Limb (tissue), 2 donors: ENCODE results near the gene IQSEC1.
A peak's percentile ranks its signal among the peaks of the same experiment; 100 is the strongest.

Experiments used
- DNase-seq, 2 donors: peaks; one replicate each; pipeline ENCODE4 v3.0.0-alpha.2; 2016; ENCODE audit errors: extremely low spot score in 2 of 2

The IQSEC1 gene

DNA sequence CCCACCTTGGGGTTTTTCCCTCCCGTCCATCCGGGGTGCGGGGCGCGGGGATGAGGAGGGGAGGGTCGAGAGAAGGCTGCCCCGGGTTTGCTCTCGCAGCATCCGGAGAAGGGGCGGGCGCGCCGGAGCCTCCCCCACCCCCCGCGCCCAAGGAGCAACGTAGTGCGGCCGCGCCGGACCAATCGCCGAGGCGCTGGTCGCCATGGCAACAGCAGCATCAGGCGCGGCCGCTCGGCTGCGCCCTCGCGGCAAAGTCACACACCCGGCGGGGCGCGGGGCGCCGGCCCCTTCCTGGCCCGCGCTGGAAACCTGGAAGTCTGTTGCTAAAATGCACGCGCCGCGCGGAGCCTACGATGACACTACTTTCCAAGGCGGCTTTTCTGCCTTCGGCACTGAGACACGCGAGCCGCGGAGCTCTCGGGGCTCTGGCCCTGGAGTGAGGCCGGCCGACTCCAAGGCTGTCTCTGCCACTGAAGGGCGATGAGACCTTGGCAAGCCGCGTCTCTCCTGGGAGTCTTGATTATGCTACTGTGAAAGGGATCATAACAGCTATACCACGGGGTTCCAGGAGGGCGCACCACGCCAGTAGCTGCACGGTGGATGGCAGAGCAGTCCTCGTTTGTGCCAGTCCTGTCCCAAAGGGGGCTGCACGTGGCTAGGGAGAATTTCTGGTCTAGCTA lies at the start of gene IQSEC1:
TSS of gene IQSEC1 (minus strand) at position 104 of the 680 bp plus-strand sequence. CDS start 415 bp downstream, outside the sequence.
- peak in 1 of 2 donors; percentile 85 for DNase-seq

DNA sequence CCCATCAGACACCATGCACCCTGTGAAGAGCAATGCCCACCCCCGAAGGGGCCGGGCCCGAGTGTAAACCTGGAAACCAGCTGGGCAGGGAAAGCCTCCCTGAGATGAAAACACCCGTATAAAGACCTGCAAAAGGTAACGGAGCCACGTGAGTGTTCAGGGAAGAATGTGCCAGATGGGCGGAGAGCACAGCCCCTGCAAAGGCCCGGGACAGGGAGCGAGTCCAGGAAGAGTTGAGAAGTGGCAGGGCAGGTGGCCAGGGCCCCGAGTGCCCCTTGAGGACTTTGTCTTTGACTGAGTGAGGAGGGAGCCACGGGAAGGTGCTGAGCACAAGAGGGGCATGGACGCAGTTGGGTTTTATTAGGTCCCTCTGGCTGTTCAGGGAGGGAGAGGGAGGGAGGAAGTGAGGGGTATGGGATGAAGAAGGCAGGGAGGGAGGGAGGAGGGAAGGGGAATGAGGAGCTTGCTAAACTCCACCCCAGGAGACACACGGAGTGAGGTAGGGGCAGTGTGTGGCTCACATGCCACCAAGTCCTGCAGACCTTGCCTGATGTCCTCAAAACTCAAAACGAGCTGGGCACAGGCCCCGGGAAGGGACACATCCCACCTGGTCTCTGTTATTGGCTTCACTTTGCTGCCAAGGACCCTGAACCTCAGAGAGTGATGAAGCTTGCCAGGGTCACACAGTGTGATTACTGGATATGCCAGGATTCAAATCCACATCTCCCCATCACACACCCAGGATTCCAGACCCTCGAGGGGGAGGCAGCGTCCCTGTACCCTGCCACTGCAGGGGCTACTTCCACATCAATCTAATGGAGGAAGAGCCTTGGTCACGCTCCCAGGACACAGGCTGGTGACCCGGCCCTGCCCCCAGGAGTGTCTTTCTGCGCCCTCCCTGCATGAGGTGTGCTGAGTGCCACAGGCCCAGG lies 49.1 kb upstream of the IQSEC1 start:
- DNase-seq: no peak

DNA sequence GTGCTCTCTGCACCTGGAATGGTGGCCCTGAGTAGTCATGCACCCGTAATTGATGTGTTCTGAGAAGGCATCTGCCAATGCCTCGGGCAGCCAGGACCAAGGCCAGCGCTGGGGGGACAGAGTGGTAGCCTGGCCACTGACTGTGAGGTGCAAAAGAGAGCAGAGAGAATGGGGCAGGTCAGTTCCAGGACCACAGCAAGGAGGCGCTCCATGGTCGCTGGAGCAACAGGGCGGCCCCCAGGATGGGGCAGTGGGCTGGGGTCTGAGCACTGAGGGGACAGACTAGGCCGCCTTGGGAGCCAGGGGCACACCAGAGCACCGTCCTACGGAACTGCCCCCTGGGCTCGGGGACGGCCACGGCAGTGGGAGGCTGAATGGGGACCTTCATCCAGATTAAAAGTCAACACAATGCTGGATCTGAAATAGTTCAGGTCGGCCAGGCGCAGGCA lies 48.3 kb upstream of the IQSEC1 start:
- no peak for DNase-seq

DNA sequence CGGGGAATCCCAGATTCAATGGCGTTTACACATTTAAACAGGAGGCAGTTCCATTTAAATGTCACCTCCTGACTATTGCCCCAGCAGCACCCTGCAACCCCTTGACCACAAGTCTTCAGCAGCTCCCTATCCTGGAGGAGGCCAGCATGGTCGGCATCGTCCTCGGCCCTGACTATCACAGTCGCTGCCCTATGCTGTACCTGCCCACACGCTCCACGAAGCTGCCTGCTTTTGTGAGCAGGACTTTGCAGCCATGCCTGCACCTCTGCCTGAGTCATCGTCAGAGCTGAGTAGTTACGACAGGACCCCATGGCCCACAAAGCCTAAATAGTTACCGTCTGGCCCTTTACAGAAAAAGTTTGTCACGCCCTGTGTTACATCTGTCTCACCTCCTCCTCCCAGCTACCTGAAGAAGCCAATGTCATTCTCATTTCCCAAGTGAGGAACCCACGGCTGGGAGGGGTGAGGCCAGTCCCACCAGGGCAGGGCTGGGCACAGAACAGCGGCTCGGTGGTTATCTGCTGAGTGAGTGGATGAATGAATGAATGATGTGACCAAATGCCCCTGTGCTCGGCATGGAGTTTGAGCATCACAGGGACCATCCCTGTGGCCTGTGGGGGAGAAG lies 47.8 kb upstream of the IQSEC1 start:
- DNase-seq: no peak

DNA sequence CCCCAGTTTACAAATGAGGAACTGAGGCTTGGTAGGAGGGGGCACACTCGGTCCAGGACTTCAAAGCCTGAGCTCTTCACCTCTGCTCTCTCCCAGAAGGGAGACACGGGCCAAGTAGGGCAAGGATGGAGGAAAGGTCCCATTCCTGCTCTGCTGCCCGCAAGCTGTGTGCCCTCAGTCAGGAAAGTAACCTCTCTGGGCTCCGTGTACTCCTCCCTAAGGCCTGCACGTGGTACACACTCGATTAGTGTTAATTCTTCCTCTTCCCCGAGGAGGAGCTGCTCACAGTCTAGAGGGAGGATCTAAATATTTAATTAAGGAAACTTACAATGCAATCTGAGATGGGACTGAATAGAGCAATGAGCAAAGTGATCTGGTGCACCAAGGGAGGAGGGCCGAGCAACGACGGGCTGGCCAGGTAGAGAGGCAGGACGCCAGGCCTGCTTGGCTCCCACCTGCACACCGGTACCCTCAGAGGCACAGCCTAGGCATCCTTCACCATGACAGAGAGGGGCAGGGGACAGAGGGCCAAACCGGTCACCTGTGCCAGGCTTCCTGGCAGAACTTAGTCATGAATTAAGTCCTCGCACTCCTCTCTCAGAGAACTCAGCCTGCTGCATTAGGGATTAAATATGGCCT lies 47.2 kb upstream of the IQSEC1 start:
- no peak for DNase-seq

DNA sequence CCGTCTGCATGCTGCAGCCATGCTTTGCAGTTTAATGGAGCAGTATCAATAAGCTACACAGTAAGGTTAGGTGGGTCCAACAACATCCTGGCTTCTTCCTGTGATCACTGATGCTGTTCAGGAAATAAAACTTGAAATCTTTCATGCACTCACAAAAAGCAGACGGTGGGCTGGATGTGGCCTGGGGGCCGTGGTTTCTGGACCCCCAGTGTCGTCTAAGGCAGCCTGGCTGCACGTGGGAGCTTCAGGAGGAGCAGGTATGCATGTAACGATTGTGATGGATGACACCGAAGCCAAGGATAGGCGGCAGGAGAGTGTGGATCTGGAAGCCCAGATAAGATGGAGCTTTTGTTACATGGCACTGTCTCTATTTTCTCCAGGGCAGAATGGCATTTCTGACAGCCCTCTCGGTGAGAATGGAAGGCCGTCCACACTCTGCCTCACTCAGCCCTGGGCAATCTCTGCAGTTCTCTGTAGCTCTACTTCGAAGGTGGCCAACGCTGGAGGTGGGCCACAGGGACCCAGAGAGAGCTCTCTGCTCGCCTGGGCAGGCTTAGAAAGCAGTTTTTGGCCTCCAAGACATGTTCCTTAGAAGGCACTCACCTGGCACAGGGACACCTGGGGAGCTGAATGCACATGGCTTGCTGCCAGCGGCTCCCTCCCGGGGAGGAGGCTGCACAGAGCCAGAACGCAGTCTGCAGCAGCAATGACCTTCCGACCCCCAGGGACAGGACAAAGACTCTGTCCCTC lies 46.4 kb upstream of the IQSEC1 start:
- no peak for DNase-seq

DNA sequence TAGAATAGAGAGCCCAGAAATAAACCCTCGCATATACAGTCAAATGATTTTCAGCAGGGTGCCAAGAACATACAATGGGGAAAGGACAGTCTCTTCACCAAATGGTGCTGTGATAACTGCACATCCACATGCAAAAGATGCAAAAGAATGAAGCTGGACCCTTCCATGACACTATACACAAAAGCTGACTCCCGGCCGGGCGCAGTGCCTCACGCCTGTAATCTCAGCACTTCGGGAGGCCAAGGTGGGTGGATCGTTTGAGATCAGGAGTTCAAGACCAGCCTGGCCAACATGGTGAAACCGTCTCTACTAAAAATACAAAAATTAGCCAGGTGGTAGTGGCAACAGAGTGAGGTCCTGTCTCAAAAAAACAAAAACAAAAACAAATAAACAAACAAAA lies 43.2 kb upstream of the IQSEC1 start:
- no peak for DNase-seq

DNA sequence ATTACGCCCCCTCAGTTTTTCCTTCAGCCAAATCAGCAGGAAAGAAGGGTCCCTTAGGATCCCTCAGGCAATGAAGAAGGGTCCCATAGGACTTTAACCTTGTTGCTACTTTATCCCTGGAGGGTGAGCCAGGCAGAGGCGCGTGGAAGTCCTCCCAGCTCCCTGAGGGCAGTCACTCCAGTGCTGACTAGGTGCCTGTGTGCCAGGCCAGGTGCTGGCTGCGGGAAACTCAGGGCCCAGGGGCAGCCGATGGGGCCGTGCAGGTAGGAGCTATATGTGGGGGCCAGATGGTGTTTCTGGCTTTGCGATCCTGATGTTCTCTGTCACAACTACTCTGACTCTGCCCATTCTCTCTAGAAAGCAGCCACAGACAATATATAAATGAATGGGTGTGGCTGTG lies 42.8 kb upstream of the IQSEC1 start:
- no peak for DNase-seq

DNA sequence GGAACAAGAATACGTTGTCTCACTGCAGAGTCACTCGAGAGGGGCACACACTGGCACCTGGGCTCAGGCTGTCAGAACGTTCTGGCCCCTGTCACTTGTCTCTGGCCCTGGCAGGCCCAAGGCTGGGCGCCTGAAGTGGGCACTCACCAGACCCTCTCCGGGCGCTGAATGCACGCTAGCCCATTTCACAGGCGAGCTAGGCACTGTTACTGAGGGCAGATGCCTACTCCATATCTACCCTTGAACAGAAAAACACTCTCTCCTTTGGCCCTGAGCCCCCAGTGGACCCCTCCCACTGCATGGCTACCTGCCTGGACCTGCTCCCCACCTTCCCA lies 42.3 kb upstream of the IQSEC1 start:
- no peak for DNase-seq

DNA sequence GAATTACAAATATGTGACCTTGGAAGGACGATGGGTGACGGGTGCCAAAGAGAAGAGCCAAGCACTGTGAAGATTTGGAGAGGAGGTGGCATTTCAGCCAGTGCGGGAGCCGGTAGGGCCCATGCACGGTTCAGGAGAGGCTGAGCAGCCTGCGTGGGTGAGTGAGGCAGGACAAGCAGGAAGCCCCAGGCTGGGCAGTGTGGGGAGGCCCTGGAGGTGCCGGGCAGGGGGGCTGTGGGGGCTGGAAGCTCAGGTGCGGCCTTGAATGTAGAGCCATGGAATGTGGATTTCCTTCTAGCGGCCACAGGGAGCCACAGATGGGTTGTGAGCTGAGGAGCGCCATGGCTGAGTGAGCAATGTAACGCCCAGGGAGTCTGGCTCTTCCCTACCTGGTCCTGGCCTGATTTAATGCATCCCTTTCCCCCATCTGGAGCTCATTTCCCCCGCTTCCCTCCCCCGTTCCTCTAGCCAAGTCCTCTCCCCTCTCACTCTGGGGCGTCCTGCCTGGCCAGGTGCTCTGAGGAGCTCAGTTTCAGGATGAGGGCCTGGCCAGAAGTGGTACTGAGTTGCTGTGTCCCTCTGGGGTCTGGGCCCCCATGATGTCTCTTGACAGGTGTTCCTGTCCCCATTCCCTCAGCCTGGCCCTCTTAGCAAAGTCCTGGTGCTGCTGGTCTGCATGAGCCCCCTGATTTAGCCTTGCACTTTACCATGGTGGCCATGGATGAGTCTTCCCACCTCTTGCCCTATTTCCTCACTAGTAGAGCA lies 41.8 kb upstream of the IQSEC1 start:
- DNase-seq: peak in 1 of 2 donors; percentile 24

DNA sequence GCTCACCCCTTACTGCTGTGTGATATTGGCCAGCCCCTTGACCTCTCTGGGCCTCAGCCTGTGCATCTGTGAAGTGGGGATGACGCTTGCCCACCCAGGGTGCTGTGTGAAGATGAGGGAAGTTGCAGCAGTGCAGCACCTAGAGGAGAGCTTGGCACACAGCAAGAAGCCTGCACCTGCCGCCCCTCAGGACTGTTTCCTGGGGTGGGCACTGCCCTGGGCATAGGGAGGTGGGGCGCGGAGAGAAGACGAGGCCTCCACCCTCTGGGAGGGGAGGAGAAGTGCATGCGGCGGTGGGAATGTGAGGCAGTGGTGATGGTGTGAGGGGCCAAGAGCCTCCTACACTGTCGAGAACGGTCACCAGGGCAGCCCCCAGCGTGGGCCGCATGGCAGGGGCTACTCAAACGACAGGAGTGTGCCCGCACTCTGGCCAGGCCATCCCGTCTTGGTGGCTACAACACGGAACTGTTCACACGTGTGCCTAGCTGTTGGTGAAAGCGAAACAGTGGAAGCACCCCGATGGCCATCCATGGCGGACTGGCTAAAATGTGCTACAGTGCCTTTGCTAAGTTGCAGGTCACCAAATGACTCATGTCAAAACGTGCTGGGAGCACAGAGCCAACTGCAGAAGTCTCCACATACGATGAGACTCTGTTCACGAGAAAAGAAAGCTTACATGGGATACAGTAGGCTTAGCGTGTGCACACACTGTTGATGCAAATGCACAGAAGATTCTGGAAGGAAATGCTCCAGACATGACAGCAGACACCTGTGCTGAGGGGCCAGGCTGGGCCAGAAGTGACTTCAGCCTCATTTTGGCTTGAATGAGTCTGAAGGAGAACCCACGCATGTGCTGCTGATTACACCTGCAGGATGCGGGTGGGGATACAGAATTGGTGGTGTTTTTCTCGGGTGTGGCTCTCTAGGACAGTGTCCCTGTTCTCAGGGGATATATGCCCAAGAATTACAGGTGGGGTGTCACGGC lies 40.4 kb upstream of the IQSEC1 start:
- peak in 1 of 2 donors; percentile 18 for DNase-seq

DNA sequence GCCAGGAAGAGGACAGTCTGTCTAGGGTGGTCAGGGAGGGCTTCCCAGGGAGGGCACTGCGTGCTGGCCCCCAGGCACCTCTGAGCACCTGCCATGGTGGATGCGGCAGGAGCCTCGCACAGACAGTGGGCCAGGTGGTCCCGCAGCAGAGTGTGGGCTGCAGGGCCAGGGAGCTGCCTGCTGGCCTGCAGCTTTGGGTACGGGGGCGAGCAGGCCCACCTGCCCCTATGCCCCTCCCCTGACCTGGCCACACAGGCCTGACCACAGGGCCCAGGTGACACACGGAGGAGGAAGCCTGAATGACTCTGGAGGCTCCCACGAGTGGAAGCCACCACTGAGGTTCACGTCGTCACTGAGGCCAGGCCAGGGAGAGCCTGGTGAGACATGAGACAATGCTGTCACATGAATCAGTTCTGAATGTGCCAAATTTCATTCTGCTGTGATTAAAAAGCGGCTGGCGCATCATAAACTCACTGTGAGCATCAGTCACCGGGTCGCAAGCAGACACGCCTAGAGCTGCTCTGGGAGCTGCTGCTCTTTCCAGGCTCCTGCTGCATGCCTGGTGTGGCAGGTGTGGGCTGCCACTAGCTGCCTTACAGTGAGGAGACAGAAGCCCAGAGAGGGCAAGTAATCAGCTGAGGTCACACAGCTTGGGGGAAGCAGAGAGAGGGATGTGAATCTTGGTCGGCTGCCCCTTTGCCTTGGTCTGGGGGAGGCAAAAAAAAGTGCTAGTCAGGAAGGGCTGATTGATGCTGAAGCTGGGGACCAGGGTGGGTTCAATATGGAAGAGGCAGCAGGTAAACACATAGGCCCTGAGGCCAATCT lies 39.5 kb upstream of the IQSEC1 start:
- peak in 1 of 2 donors; percentile 23 for DNase-seq

DNA sequence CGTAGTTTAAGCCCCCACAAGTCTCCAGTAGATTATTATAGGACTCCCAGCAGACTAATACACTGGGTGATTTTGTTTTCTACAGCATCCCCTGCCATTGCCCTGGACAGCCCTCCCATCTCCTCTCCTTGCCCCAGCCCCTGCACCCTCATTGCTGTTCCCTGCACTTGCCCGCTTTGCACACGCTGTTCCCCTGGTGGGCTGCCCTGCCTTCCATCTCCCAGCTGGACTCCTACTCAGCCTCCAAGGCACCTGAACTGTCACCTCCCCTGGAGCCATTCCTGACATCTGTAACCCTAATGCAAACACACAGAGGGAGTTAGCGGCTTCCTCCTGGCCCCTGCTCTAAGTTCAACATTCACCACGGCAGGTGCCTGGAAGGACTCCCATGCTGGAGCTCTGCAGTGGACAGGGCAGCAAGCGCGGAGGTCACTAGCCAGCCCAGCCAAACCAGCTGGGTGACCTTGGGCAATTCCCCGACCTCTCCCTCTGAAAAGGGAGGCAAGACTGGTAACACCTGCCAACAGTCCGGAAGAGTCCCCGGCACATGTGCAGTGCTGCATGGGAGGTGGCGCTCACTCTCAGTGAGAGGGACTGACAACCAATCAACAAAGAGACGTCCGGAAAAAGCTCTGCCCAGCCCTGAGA lies 38.8 kb upstream of the IQSEC1 start:
- DNase-seq: peak in 1 of 2 donors; percentile 24

DNA sequence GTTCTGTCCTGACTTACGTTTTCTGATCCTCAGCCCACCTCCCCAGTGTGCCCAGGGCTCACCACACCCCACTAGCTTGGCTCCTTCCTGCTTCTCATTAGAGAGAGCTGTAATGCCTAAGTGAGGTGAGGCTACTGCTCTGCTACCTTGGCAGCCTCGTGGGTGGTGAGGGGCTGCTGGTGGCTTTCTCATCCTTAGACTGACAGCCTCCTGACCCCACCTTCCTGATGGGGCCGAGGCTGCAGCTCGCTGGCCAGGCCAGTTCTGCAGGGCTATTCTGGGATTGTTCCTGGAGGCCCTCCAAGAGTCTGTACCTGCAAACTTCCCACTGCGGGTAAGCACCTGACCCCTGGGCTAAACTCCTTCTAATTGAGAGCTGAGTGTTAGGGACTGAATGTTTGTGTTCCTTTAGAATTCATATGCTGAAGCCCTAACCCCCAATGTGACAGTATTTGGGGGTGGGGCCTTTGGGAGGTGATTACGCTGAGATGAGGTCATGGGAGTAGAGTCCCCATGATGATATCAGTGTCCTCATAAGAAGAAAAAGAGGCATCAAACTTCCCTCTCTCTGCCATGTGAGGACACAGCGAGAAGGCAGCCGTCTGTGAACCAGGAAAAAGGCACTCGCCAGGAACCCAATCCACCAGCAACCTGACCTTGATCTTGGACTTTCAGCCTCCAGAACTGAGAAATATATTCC lies 38.1 kb upstream of the IQSEC1 start:
- DNase-seq: peak in 1 of 2 donors; percentile 5

DNA sequence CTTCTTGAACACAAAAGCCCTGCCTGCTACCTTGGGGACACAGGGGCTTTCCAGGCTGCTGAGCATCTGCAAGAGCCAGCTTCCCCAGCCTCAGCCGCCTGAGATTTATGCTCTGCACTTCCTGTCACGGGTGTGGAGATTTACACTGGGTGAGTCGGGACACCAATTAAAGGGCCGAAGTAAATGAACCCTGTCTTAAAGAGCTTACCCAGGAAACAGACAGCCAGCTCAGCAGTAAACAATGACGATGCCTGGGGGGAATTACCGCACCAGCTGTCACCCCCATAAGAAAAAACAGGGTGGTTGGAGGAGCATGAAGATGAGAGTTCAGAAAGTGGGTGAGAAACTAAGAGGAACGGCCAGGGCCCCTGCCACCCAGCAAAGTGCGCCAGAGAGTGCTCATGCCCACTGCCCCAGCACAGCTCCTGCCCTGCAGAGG lies 37.5 kb upstream of the IQSEC1 start:
- peak in 1 of 2 donors; percentile 35 for DNase-seq

DNA sequence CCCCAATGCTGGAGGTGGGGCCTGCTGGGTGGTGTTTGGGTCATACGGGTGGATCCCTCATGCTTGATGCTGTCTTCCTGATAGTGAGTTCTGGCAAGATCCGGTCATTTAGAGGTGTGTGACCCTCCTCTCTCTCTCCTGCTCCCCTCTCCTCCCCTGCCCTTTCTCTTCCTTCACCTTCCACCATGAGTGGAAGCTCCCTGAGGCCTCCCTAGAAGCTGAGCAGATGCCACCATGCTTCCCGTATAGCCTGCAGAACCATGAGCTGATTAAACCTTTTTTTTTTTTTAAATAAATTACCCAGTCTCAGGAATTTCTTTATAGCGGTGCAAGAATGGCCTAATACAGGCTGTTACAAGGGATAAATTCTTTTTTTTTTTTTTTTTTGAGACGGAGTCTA lies 36.3 kb upstream of the IQSEC1 start:
- no peak for DNase-seq

DNA sequence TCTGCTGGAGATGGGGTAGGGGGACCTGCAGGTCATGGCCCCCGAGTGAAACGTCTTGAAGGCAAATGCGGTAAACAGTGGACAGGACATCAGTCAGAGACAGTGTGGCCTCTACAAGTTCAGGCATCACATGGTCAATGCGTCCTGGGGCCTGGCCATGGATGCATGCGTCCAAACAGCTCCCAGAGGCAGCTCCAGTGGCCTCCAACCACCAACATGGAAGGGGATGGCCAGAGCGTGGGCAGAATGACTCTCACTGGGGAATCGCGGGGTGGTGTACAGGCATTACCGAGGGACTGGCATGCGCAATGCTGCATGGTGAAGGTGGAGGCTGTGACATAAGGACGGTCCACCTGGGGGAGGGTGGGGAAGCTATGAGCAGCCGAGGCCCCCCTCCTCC lies 35.6 kb upstream of the IQSEC1 start:
- DNase-seq: peak in 1 of 2 donors; percentile 6
